ENCODE results near the gene USP6NL. TPM values are rescaled to one million over a fixed set of nuclear protein-coding genes. Genes with fewer than 3 reads are reported as not detected.

Gene USP6NL
- total RNA-seq, 2 experiments from 2014 or later: 3.2 to 3.4 TPM

DNA sequence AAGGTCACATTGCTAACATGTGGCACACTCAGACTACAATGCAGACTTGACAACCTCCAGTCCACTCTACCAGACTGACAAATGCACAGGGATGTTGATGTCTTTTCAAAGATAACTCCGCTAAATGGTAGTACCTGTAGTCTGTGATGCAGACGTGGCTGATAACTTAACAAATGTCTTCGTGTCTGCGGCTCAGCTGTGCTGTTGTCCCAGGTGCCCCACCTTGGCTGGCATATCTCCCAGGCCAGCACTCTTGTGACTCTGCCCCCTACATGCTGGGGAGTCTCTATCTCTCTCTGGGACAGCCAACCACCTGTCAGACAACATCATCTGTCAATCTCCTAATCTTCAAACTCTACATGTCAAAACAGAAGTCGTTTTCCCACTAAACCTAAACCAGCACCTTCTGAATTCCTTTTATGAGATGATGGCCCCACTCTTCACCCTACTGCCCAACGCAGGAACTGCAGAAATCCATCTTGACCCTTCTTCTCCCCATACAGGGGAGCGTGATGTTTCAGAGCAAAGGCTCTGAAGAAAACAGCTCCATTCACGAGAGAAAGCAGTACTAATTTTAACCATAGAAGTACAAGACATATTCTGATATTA lies 156.4 kb downstream of the USP6NL start:
- Mint-ChIP-seq H3K27ac (no peak overlapping the region), H3K9me3 (no peaks in the 10 kb centered on the region), H3K27me3 (no peaks in the 10 kb centered on the region), H3K4me3 (no peak overlapping the region), H3K4me1 (ENCODE audit: low read depth) (peaks cover 4% of the 10 kb centered on the region), H3K36me3 (no peaks in the 10 kb centered on the region)
- POLR2A ChIA-PET: no interaction called here
- CTCF ChIA-PET: no interaction called here
- DNase-seq: no peak
- intact Hi-C loops (cut with micrococcal nuclease): no loop called here

DNA sequence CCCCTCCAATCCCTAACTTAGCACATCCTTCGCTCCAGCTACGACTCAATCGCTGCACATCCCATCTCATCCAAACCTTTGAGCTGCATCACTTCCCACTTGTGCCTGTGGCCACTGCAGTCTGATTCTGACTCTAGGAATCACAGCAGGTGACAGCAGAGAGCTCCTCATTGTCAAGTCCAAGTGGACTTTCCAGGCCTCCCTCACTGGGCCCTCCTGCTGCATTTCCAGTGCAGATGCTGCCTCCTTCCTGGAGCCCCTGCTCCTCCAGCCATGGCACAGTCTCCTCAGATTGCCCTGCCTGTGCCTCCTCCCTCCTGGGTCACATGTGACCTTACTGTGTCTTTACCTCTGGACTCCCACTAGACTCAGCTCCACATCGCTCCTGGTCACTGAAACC lies 157.3 kb downstream of the USP6NL start:
- ChIA-PET CTCF (interaction anchor here (1.2 kb wide), 1 partner anchor 420 kb away, joined by 3 read pairs; no protein-coding TSS in a partner anchor), POLR2A (no interaction called here)
- H3K4me1 Mint-ChIP-seq (ENCODE audit: low read depth): peaks cover 4% of the 10 kb centered on the region
- no peaks in the 10 kb centered on the region for H3K9me3 Mint-ChIP-seq
- intact Hi-C loops (cut with micrococcal nuclease): no loop called here
- no peak for DNase-seq
- H3K4me3 Mint-ChIP-seq: no peak overlapping the region
- no peaks in the 10 kb centered on the region for H3K36me3 Mint-ChIP-seq
- H3K27me3 Mint-ChIP-seq: no peaks in the 10 kb centered on the region
- no peak overlapping the region for H3K27ac Mint-ChIP-seq

DNA sequence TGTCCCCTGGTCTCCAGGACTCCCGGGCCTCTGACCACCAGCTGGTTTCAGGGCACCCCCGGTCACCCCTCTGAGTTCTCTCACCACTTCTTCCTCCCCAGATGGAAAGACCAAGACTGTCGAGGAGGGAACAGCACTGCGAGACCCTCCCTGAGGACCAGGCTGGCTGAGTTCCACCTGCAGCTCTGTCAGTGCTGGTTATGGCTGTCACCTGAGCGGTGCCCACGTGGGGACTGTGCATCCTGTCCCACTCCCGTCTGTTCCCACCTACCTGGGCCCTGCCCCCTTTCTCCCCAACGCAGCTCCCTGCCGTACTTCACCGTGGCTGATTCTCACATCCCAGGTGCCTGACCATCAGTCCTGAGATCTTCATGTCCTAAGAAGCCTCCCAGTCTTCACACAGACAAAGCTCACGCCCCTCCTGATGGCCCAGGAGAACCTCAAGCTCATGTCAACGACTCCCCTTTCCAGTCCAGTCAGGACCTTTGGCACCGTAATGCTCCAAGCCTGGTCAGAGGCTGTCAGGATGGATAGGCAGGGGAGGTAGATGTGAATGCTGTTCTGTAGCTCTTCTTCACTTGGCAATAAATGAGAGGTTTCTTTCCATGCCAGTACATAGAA lies 159.7 kb downstream of the USP6NL start:
- no peaks in the 10 kb centered on the region for H3K27me3 Mint-ChIP-seq
- H3K4me1 Mint-ChIP-seq (ENCODE audit: low read depth): peaks cover 17% of the 10 kb centered on the region
- DNase-seq: no peak

DNA sequence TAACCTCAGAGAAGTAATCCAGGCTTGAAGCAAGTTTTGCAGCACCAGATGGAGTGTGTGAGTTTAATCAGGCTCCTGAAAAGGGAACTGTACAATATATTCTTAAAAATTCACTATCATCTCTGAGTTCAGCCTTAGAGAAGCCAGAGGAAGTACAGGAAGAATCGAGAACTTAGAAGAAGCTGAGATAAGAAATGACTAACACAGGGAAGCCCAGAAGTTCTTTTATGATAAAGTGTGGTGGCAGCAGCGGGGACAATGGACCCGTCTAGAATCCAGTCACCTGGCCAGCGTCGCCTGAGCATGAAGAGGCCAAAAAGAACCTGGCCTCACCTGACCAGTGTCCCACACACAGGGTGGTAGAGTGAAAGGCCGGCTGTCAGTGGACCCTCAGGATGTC lies 161.0 kb downstream of the USP6NL start:
- CTCF ChIA-PET: no interaction called here
- no peak for DNase-seq
- H3K36me3 Mint-ChIP-seq: no peaks in the 10 kb centered on the region
- POLR2A ChIA-PET: no interaction called here
- H3K9me3 Mint-ChIP-seq: no peaks in the 10 kb centered on the region
- intact Hi-C loops (cut with micrococcal nuclease): no loop called here
- H3K4me3 Mint-ChIP-seq: no peak overlapping the region
- no peaks in the 10 kb centered on the region for H3K27me3 Mint-ChIP-seq
- H3K27ac Mint-ChIP-seq: no peak overlapping the region
- H3K4me1 Mint-ChIP-seq (ENCODE audit: low read depth): peaks cover 17% of the 10 kb centered on the region

More for the DNA sequence above, 159.7 kb downstream of the USP6NL start:
- CTCF ChIA-PET: interaction anchor here (0.7 kb wide), 1 partner anchor 27 kb away, joined by 3 read pairs; no protein-coding TSS in a partner anchor
- intact Hi-C loops (cut with micrococcal nuclease): no loop called here
- no peaks in the 10 kb centered on the region for H3K36me3 Mint-ChIP-seq
- no peak overlapping the region for H3K4me3 Mint-ChIP-seq
- POLR2A ChIA-PET: no interaction called here
- H3K9me3 Mint-ChIP-seq: no peaks in the 10 kb centered on the region
- no peak overlapping the region for H3K27ac Mint-ChIP-seq

DNA sequence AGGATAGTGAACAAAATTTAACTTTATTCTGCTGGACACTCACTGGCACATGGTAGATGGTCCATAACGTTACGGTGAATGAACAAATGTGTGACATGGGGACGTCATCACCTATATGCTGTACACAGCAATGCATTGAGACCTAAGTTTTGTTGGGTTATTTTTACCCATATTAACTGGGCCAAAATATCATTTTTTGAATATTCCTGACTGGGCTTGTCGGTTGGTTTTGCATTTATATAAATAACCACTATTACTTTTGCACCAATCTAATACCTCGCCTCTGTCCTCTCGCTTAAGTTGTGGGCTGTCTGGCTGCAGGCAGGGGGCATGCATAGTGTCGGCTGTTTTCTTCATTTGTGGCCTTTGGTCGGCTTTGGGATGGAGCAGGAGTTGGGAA lies 161.7 kb downstream of the USP6NL start:
- Mint-ChIP-seq H3K27me3 (no peaks in the 10 kb centered on the region), H3K4me3 (no peak overlapping the region), H3K36me3 (no peaks in the 10 kb centered on the region), H3K9me3 (no peaks in the 10 kb centered on the region), H3K4me1 (ENCODE audit: low read depth) (peaks cover 17% of the 10 kb centered on the region), H3K27ac (no peak overlapping the region)
- ChIA-PET CTCF (no interaction called here), POLR2A (no interaction called here)
- intact Hi-C loops (cut with micrococcal nuclease): loop anchor here (10.0 kb wide), 1 partner anchor 275 kb away; no protein-coding TSS in a partner anchor
- no peak for DNase-seq

- no peaks in the 10 kb centered on the region for H3K36me3 Mint-ChIP-seq
- intact Hi-C loops (cut with micrococcal nuclease): loop anchor here (10.0 kb wide), 1 partner anchor 274 kb away; no protein-coding TSS in a partner anchor
- H3K4me1 Mint-ChIP-seq (ENCODE audit: low read depth): peaks cover 17% of the 10 kb centered on the region
- no peaks in the 10 kb centered on the region for H3K9me3 Mint-ChIP-seq
- H3K4me3 Mint-ChIP-seq: no peak overlapping the region
- DNase-seq: no peak
- ChIA-PET POLR2A (no interaction called here), CTCF (no interaction called here)
- no peaks in the 10 kb centered on the region for H3K27me3 Mint-ChIP-seq
- no peak overlapping the region for H3K27ac Mint-ChIP-seq
Measured at GRCh38 chr10:11448545-11449244, 162.8 kb downstream of the USP6NL start.

GRCh38 chr10:11448190-11448544 lies 163.3 kb downstream of the USP6NL start:
- Mint-ChIP-seq H3K4me3 (no peak overlapping the region), H3K4me1 (ENCODE audit: low read depth) (peaks cover 17% of the 10 kb centered on the region), H3K9me3 (no peaks in the 10 kb centered on the region), H3K36me3 (no peaks in the 10 kb centered on the region), H3K27me3 (no peaks in the 10 kb centered on the region), H3K27ac (no peak overlapping the region)
- no peak for DNase-seq
- CTCF ChIA-PET: no interaction called here
- POLR2A ChIA-PET: no interaction called here
- intact Hi-C loops (cut with micrococcal nuclease): loop anchor here (10.0 kb wide), 1 partner anchor 273 kb away; no protein-coding TSS in a partner anchor

- no peak overlapping the region for H3K4me3 Mint-ChIP-seq
- H3K36me3 Mint-ChIP-seq: no peaks in the 10 kb centered on the region
- H3K27me3 Mint-ChIP-seq: no peaks in the 10 kb centered on the region
- POLR2A ChIA-PET: no interaction called here
- CTCF ChIA-PET: no interaction called here
- peaks cover 17% of the 10 kb centered on the region for H3K4me1 Mint-ChIP-seq (ENCODE audit: low read depth)
- no peak for DNase-seq
- no peak overlapping the region for H3K27ac Mint-ChIP-seq
- intact Hi-C loops (cut with micrococcal nuclease): loop anchor here (10.0 kb wide), 1 partner anchor 273 kb away; no protein-coding TSS in a partner anchor
- no peaks in the 10 kb centered on the region for H3K9me3 Mint-ChIP-seq
Measured at GRCh38 chr10:11447586-11447985, 163.9 kb downstream of the USP6NL start.

- H3K9me3 Mint-ChIP-seq: no peaks in the 10 kb centered on the region
- H3K27me3 Mint-ChIP-seq: no peaks in the 10 kb centered on the region
- H3K4me1 Mint-ChIP-seq (ENCODE audit: low read depth): peaks cover 21% of the 10 kb centered on the region
- ChIA-PET CTCF (no interaction called here), POLR2A (no interaction called here)
- no peak for DNase-seq
- no peak overlapping the region for H3K27ac Mint-ChIP-seq
- H3K36me3 Mint-ChIP-seq: no peaks in the 10 kb centered on the region
- intact Hi-C loops (cut with micrococcal nuclease): loop anchor here (10.0 kb wide), 1 partner anchor 272 kb away; no protein-coding TSS in a partner anchor
- H3K4me3 Mint-ChIP-seq: no peak overlapping the region
Measured at GRCh38 chr10:11446864-11447263, 164.6 kb downstream of the USP6NL start.

DNA sequence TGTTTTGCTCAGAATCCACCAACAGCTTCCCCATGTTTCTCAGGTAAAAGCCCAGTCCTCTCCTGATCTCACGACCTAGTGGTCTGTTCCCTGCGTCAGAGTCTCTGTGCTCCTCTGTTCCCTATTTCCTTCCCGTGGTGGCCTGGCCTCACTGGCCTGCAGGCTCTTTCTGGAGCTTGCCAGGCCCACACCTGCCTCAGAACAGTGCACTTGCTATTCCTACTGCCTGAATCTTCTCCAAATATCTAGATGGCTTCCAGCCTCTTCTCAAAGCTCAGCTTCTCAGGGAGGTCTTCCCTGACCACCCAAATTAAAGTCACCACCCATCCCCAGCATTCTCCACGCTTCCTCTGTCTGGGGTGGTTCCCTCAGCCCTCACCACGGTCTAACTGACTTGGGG lies 165.3 kb downstream of the USP6NL start:
- DNase-seq: no peak
- Mint-ChIP-seq H3K9me3 (no peaks in the 10 kb centered on the region), H3K36me3 (no peaks in the 10 kb centered on the region), H3K4me1 (ENCODE audit: low read depth) (peaks cover 28% of the 10 kb centered on the region), H3K27ac (no peak overlapping the region), H3K4me3 (no peak overlapping the region), H3K27me3 (no peaks in the 10 kb centered on the region)
- intact Hi-C loops (cut with micrococcal nuclease): loop anchor here (10.0 kb wide), 1 partner anchor 271 kb away; no protein-coding TSS in a partner anchor
- POLR2A ChIA-PET: no interaction called here
- CTCF ChIA-PET: no interaction called here

- H3K27me3 Mint-ChIP-seq: no peaks in the 10 kb centered on the region
- H3K27ac Mint-ChIP-seq: no peak overlapping the region
- no peak for DNase-seq
- H3K9me3 Mint-ChIP-seq: no peaks in the 10 kb centered on the region
- H3K36me3 Mint-ChIP-seq: no peaks in the 10 kb centered on the region
- peaks cover 38% of the 10 kb centered on the region for H3K4me1 Mint-ChIP-seq (ENCODE audit: low read depth)
- intact Hi-C loops (cut with micrococcal nuclease): loop anchor here (10.0 kb wide), 1 partner anchor 270 kb away; no protein-coding TSS in a partner anchor
- H3K4me3 Mint-ChIP-seq: no peak overlapping the region
- ChIA-PET CTCF (no interaction called here), POLR2A (no interaction called here)
Measured at GRCh38 chr10:11444531-11445228, 166.8 kb downstream of the USP6NL start.

GRCh38 chr10:11444155-11444530 lies 167.3 kb downstream of the USP6NL start:
- ChIA-PET CTCF (no interaction called here), POLR2A (no interaction called here)
- Mint-ChIP-seq H3K36me3 (no peaks in the 10 kb centered on the region), H3K27me3 (no peaks in the 10 kb centered on the region), H3K27ac (no peak overlapping the region), H3K4me3 (no peak overlapping the region), H3K4me1 (ENCODE audit: low read depth) (peaks cover 41% of the 10 kb centered on the region), H3K9me3 (no peaks in the 10 kb centered on the region)
- intact Hi-C loops (cut with micrococcal nuclease): loop anchor here (10.0 kb wide), 1 partner anchor 269 kb away; no protein-coding TSS in a partner anchor
- DNase-seq: no peak
